ENCODE results near the gene VMO1.
"Not testable (repeated sequence)": the region's sequence is repeated elsewhere in the genome, so short reads cannot be mapped to it uniquely, and the experiment has no call there.

The VMO1 gene, protein sequence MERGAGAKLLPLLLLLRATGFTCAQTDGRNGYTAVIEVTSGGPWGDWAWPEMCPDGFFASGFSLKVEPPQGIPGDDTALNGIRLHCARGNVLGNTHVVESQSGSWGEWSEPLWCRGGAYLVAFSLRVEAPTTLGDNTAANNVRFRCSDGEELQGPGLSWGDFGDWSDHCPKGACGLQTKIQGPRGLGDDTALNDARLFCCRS

DNA sequence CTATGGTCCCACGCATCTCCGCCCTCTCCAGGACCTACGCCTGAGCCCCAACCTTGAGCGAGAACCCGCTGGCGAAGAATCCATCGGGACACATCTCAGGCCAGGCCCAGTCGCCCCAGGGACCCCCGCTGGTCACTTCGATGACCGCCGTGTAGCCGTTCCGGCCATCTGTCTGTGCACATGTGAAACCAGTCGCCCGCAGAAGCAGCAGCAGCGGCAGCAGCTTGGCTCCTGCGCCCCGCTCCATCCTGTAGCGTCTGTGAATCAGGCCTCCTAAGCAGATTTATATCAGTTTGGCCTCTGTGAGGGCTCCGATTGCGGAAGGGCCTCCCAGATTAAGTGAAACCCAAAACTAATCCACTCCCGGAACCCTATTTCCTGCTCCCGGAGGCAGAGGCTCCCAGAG is at the start of gene VMO1:
Gene VMO1, minus strand, starts transcription at position 259 of the 406 bp plus-strand sequence. Its CDS starts 12 bp downstream, at position 247.
- DNase-seq: no peak

GRCh38 chr17:4834681-4835020 is 48.5 kb upstream of the VMO1 start:
- DNase-seq: no peak

DNA sequence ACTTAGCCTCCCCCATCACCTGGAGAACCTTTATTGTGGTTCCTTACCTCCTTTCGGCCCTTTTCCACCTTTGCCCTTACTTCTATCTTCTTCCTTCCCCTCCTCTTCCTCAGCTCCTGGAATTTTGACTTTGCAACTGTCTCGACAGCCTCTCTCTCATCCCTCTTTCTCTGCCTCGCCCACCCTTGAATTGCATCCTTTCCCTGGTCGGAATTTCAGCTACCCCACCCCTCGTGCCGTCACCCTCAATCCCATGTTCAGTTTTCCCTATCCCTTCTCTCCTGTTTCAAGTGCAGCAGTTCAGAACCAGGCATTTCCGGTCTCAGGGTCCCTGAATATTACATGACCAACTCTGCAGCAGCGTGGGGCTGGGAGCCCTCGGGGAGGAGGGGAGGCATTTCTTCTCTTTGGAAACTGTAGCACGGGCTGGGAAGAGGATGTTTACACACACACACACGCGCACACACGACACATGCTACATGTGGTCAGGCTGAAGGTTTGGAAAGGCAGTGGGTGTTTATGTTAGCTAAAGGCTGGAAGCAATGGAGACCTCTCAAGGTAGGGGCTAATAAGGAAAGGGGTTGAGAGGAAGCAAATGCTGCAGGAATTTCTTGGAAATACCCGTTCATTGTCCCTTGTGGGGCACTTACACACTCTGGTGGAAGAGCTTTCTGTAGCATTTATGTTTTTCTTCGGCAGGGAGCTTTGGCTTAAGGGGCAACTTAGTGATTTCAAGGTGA is 47.9 kb upstream of the VMO1 start:
- peak; percentile 27 for DNase-seq

DNA sequence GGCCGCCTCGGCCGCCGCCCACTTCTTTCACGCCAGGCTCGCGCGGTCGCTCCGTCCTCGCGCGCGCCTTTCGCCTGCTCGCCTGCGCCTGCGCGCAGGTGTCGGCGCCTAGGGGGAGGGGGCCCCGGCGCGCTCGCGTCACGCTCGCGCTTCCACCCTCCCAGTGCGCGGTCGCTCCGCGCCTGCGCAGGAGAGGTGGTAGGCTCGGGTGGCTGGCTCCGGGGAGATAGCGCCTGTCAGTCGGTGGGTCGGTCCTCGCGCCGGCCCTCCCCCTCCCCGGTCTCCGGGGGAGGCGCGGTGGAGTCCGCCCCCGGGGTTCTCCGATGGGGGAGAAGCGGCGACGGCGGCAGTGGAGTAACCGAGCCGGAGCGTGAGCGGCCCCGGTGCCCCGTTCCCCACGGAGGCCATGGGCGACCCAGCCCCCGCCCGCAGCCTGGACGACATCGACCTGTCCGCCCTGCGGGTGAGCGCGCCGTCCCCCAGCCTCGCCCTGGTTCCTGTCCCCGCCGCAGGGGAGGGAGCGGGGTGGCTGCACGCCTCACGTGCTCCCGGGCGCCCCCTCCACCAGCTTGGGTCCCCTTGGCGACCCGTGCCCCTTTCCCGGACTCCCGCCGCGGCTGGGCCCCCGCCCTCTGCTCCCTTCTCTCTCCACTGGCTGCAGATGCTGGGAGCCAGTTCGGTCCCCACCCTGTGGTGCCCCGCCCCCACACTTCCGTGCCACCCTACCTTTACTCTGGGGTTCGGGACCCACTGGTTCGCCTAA is 47.2 kb upstream of the VMO1 start, which contains the start of gene MINK1:
Gene MINK1, plus strand, starts transcription at position 163 of the 763 bp plus-strand sequence. Its CDS starts 244 bp downstream, at position 407.
- peak; percentile 90 for DNase-seq

DNA sequence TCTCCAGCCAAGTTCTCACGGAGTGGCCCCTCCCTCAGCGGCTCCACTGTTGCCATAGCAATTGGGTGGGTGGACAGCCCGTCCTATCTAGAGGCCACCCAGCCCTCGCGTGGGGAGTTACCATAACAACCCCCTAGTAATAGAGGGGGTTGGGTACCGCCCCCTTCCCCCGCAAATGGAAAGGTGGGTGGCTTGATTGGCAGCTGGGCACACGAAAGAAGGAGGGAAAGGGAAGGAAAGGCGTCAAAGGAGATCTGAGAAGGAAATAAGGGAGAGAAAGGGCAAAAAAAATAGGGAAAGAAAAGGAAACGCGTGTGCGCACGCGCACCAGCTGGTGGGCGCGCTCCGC is 46.6 kb upstream of the VMO1 start:
- not testable (repeated sequence) for DNase-seq

- no peak for DNase-seq
Measured at GRCh38 chr17:4827399-4827798, 41.2 kb upstream of the VMO1 start.

- no peak for DNase-seq
Measured at GRCh38 chr17:4823373-4824089, 37.4 kb upstream of the VMO1 start.

DNA sequence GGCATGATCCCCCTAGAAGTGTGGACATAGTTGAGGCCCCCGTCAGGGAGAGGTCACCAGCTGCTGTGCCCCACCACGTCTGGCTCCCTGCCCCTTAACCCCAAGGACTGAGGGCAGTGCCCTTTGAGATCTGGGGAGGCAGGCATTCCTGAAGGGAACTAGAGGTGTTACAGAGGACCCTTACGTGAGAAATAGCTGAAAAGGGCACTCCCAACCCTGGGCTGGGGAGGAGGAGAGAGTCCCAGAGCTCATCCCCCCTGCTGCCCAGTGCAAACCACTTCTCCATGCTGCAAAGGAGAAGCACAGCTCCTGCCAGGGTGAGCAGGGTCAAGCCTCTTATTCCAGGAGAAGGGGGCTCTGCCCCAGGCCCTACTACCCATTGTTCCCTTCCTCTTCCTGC is 36.7 kb upstream of the VMO1 start:
- no peak for DNase-seq

GRCh38 chr17:4818276-4818675 is 32.1 kb upstream of the VMO1 start:
- DNase-seq: no peak

DNA sequence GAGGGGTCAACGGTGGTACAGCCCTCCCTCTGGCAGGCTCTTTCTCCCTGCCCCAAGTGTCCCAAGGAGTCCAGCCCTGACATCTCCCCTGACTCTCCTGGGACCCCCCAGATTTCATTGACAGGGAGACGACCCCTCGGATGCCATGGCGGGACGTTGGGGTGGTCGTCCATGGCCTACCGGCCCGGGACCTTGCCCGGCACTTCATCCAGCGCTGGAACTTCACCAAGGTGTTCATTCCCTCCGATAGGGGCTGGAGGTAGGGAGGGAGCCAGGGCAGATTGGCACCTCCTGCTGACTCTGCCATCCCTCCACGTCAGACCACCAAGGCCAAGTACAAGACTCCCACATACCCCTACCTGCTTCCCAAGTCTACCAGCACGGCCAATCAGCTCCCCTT is 30.7 kb upstream of the VMO1 start:
- DNase-seq: no peak

GRCh38 chr17:4815043-4815675 is 29.0 kb upstream of the VMO1 start:
- no peak for DNase-seq

DNA sequence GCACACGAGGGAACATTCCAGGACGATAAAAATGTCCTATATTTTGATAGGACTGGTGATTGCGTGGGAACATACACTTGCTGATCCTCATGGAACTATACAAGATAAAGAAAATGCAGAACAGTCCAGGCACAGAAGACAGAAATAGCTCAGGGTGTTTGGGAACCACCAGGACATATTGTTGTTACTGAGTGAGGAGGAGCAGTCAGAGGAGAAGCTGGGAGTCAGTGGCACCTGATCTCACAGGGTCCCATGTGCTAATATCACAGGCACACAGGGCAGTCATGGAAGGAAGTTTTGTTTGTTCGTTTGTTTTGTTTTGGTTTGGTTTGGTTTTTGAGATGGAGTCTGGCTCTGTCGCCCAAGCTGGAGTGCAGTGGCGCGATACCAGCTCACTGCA is 26.5 kb upstream of the VMO1 start:
- DNase-seq: no peak

DNA sequence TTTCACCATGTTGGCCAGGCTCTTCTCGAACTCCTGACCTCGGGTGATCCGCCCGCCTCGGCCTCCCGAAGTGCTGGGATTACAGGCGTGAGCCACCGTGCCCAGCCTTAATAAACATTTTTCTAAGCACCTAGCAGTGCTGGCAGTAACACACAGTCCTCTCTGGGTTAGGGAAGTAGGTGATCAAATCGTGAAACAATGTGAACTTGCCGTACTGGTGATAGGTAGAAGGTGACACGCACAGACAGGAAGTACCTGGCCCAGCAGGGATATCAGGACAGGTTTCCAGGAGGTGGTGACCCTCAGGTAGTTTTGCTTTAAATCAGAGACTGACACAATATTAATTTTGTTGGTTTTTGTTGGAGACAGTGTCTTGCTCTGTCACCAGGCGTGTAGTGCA is 25.3 kb upstream of the VMO1 start:
- no peak for DNase-seq

DNA sequence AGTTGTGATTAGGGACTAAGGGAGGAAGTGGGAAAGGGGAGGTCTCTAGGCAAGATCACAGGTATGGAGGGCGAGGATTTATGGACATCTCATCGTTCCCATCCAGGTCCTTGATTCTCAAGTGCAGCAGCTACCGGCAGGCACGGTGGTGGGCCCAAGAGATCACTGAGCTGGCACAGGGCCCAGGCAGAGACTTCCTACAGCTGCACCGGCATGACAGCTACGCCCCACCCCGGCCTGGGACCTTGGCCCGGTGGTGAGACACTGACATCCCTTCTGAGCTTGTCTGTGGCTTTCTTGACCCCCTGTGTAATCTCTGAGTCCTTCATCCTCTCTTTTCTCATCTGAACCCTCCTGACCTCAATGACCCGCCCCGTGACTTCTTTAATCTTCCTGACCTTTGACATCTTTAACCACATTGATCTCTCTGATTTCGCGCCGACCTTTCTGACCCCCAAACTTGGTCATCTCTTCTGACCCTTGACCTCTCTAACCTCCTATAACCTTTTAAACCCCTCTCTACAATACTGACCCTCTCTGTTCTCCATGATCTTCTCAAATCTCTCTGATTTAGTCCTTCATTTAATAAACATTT is 24.6 kb upstream of the VMO1 start:
- no peak for DNase-seq

DNA sequence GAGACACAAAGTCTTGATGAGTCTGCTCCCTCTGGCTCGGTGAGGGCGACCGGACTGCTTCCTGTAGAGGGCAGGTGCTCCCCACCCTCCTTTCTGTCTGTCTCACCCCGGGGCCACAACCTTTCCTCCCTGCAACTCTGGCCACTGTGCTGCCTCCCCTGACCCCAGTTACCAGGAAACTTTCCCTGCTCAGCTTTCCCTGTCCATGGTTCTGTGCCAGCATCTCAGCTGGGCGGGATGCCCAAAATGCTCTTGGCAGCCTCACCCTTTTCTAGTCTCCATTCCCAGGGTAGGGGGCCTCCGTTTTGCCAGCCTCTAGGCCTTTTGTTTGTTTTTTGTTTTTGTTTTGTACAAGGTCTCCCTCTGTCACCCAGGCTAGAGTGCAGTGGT is 22.2 kb upstream of the VMO1 start:
- DNase-seq: no peak

DNA sequence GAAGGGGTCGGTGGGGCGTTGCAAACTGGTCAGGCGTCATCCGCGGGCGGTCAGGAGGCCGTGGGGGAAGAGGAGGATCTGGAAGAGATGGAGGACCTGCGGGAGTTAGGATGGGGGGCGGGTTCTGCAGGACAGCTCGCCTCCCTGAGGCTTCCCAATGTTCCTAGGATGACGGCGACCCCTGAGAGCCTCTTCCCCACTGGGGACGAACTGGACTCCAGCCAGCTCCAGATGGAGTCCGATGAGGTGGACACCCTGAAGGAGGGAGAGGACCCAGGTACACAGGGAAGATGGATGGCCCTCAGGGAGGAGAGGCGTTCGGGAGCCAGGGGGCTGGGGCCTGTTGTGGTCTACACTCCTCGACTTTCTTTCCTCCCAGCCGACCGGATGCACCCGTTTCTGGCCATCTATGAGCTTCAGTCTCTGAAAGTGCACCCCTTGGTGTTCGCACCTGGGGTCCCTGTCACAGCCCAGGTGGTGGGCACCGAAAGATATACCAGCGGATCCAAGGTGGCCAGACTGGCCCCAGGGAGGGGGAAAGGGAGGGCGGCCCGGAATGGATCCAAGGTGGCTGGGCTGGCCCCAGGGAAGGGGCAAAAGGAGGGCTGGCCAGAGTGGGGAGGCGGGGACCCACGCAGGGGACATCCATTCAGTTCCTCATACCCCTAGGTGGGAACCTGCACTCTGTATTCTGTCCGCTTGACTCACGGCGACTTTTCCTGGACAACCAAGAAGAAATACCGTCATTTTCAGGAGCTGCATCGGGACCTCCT is 21.6 kb upstream of the VMO1 start:
- DNase-seq: no peak

GRCh38 chr17:4806777-4807604 is 20.8 kb upstream of the VMO1 start, which contains the start of gene PLD2:
Gene PLD2, plus strand, starts transcription at chr17:4807152. Its CDS starts 621 bp downstream, at chr17:4807773.
- DNase-seq: peak; percentile 87

- DNase-seq: no peak
Measured at GRCh38 chr17:4806456-4806776, 20.3 kb upstream of the VMO1 start.

- DNase-seq: no peak
Measured at GRCh38 chr17:4802228-4802627, 16.1 kb upstream of the VMO1 start, which contains the start of gene C17orf114. Gene C17orf114, minus strand, starts transcription at chr17:4802328.

- DNase-seq: no peak
Measured at GRCh38 chr17:4800462-4801196, 14.5 kb upstream of the VMO1 start.
